ENCODE results near the gene KCNJ6.
A peak's percentile ranks its signal among the peaks of the same experiment; 100 is the strongest.

KCNJ6 gene

DNA sequence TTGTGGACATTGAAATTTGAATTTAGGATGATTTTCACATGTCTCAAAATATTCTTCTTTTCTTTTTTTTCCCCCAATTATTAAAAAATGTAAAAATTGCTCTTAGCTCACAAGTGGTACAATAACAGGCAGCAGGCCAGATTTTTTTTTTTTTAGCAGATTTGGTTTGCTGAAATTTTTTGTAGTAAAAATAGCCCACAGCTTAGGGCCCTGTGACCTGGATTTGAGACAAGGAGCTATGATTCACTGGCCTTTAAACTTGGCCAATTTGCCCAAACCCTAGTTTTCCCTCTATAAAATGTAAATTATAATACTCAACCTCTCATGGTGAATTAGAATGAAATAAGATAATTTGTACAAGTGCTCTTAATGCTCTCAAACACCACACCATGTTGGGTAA, 295.9 kb downstream of the KCNJ6 start:
- H3K4me3 ChIP-seq (replicated peaks in 1 of 2; ENCODE audit: low read depth in 2 of 2, low read length in 2 of 2) = no peak overlapping the region
- TF ChIP-seq, protein P1, sequence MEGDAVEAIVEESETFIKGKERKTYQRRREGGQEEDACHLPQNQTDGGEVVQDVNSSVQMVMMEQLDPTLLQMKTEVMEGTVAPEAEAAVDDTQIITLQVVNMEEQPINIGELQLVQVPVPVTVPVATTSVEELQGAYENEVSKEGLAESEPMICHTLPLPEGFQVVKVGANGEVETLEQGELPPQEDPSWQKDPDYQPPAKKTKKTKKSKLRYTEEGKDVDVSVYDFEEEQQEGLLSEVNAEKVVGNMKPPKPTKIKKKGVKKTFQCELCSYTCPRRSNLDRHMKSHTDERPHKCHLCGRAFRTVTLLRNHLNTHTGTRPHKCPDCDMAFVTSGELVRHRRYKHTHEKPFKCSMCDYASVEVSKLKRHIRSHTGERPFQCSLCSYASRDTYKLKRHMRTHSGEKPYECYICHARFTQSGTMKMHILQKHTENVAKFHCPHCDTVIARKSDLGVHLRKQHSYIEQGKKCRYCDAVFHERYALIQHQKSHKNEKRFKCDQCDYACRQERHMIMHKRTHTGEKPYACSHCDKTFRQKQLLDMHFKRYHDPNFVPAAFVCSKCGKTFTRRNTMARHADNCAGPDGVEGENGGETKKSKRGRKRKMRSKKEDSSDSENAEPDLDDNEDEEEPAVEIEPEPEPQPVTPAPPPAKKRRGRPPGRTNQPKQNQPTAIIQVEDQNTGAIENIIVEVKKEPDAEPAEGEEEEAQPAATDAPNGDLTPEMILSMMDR (IDR thresholded peaks at IDR 0.05; ENCODE audit: low read depth, low read length) = no peak
- DNase-seq (ENCODE audit: low read depth in 2 of 2) = peak; percentile 30 to 60

DNA sequence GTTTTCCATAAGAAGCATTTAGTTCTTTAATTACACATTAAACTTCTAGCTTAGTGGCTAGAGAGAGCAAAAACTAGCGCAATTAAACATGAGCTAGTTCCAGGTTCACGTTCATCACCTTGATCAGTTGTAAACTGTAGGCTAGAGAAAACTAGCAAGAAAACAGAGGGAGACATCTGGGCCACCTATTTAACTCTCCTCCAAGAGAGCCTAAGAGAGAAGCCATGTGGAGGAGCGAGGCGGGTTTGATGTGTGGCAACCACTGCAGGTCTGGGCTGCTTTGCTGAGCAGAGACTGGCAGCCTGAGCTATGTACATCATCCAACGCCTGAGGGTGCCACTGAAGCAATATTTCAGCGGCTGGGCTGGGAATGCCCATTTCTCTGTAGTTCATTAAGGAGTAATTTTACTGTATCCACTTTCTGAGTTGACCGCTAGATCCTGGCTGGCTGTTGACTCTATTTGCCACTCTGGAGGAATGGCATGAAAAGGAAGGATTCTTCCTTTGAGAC, 296.7 kb downstream of the KCNJ6 start:
- TF ChIP-seq, protein P1 (IDR thresholded peaks at IDR 0.05; ENCODE audit: low read depth, low read length) = no peak
- no peak for DNase-seq (ENCODE audit: low read depth in 2 of 2)
- no peak overlapping the region for H3K4me3 ChIP-seq (replicated peaks in 1 of 2; ENCODE audit: low read depth in 2 of 2, low read length in 2 of 2)

DNA sequence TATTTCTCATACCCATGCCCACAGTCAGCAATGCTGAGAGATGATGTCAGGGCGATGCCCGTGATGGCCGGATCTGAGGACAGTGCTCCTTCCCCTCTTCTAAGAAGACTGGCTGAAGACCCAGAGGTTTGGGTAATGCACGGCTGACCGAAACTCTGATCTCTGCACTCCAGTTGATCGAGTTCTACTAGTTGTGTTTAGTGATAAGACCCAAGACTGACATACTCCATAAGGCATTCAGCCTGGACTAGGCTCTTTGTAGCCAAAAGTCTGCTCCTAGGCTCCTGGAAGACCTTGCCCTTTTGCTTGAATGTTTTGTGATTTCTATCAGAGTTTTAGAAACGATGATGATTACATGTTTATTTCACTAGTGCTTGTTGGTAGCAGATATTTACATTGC, 298.2 kb downstream of the KCNJ6 start:
- TF ChIP-seq, protein P1 (IDR thresholded peaks at IDR 0.05; ENCODE audit: low read depth, low read length) = no peak
- no peak overlapping the region for H3K4me3 ChIP-seq (replicated peaks in 1 of 2; ENCODE audit: low read depth in 2 of 2, low read length in 2 of 2)
- no peak for DNase-seq (ENCODE audit: low read depth in 2 of 2)

DNA sequence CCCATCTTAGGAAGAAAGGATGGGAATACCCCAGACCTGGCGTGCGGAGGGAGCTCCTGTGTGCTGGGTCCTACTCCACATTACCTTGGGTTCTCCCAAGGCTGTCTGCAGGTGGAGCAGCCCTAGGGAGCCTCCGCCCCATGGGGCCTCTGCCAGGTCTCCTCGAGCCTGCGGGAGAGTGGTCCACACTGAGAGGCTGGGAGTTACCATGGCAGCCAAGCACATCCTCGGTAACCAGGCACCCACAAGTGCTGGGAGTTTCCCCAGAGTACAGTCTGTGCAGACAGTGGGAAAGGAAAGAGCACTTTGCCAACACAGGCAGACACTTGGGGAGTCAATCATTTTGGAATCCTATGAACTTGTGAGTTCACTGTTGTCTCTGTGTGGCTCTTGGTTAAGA, 300.3 kb downstream of the KCNJ6 start:
- TF ChIP-seq, protein P1 (IDR thresholded peaks at IDR 0.05; ENCODE audit: low read depth, low read length) = no peak
- DNase-seq (ENCODE audit: low read depth in 2 of 2) = no peak

DNA sequence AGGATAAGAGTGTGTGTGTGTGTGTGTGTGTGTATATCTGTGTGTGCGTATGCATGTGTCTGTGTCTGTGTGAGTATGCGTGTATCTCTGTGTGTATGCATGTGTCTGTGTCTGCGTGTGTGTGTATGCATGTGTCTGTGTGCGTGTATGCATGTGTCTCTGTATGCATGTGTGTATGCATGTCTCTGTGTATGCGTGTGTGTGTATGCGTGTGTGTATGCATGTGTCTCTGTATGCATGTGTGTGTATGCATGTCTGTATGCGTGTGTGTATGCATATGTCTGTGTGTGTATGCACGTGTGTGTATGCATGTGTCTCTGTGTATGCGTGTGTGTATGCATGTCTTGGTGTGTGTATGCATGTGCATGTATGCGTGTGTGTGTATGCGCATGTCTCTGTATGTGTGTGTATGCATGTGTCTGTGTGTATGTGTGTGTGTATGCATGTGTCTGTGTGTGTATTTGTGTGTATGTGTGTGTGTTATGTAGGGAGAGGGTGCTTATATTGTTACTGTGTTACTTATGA, 301.8 kb downstream of the KCNJ6 start:
- DNase-seq (ENCODE audit: low read depth in 2 of 2) = no peak
- H3K4me3 ChIP-seq (replicated peaks in 1 of 2; ENCODE audit: low read depth in 2 of 2, low read length in 2 of 2) = no peak overlapping the region
- TF ChIP-seq, protein P1 (IDR thresholded peaks at IDR 0.05; ENCODE audit: low read depth, low read length) = no peak

More for the DNA sequence above, 300.3 kb downstream of the KCNJ6 start:
- H3K4me3 ChIP-seq (replicated peaks in 1 of 2; ENCODE audit: low read depth in 2 of 2, low read length in 2 of 2) = no peak overlapping the region

DNA sequence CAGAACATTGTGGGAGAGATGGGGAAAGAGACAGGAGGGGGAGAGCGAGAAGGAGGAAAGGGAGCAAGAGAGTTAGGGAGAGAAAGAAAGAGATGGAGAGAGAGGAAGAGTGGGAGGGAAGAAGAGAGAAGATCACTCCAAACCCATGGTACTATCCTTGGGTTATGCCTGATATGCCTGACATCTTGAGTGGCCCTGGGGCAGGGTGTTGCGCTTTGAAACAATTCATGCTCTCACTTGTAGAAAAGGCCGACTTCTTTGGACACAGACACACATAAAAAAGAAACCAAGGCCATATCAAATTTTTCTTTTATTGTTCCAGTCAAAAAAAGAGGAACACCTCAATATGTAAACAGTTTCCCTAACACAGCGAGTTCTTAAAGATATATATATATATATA, 309.2 kb downstream of the KCNJ6 start:
- H3K4me3 ChIP-seq (replicated peaks in 1 of 2; ENCODE audit: low read depth in 2 of 2, low read length in 2 of 2) = no peak overlapping the region
- TF ChIP-seq, protein P1 (IDR thresholded peaks at IDR 0.05; ENCODE audit: low read depth, low read length) = no peak
- DNase-seq (ENCODE audit: low read depth in 2 of 2) = no peak

DNA sequence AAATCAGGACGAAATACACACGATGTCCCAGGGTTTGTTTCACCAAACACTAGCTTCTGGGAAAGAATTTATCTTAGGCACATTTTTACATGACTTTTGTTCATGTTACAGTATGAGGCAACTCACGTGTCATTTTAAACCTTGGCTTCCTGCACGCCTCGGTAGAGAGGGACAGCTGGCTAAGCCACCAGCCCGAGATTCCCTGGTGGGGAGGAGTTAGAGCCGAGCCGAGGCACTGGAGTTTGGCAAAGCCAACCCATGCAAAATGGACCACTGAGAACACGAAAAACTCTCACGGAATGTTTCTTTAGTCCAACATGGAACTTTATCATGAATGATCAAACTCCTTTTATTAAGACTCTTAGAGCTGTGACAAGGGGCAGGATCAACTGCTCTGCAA, 309.7 kb downstream of the KCNJ6 start:
- no peak overlapping the region for H3K4me3 ChIP-seq (replicated peaks in 1 of 2; ENCODE audit: low read depth in 2 of 2, low read length in 2 of 2)
- no peak for DNase-seq (ENCODE audit: low read depth in 2 of 2)
- TF ChIP-seq, protein P1 (IDR thresholded peaks at IDR 0.05; ENCODE audit: low read depth, low read length) = no peak

Data from cardiac fibroblast (primary cell).